Nephron (organoid): ENCODE measurements around the gene RB1.

Experiments used
- H3K27ac Mint-ChIP-seq, 3 experiments: 2 replicates each; pipeline ENCODE4 v1.8.0; 2020; ENCODE audit warnings: mixed read lengths in 3 of 3, mild to moderate bottlenecking in 2 of 3, moderate library complexity in 1 of 3
- H3K27me3 Mint-ChIP-seq: 2 replicates; pipeline ENCODE4 v1.8.0; 2021; ENCODE audit warnings: low read depth, mild to moderate bottlenecking, moderate library complexity, mixed read lengths
- H3K36me3 Mint-ChIP-seq: 2 replicates; pipeline ENCODE4 v1.8.0; 2020; ENCODE audit warnings: low read depth, mixed read lengths
- H3K4me1 Mint-ChIP-seq: 2 replicates; pipeline ENCODE4 v1.8.0; 2020; ENCODE audit warnings: mixed read lengths
- H3K4me3 Mint-ChIP-seq, 3 experiments: 2 replicates each; pipeline ENCODE4 v1.8.0; 2020; ENCODE audit warnings: mild to moderate bottlenecking in 3 of 3, mixed read lengths in 3 of 3, moderate library complexity in 2 of 3
- H3K9me3 Mint-ChIP-seq: 2 replicates; pipeline ENCODE4 v1.8.0; 2020; ENCODE audit warnings: mixed read lengths
- CTCF ChIP-seq, 3 experiments: fragments of 200-600 bp; sonication (generic); IDR thresholded peaks; one replicate each; pipeline ENCODE4 v1.5.0; 2021; ENCODE audit warnings: antibody characterized with exemption in 3 of 3; ENCODE audit not compliant: unreplicated experiment in 3 of 3

RB1 gene

DNA sequence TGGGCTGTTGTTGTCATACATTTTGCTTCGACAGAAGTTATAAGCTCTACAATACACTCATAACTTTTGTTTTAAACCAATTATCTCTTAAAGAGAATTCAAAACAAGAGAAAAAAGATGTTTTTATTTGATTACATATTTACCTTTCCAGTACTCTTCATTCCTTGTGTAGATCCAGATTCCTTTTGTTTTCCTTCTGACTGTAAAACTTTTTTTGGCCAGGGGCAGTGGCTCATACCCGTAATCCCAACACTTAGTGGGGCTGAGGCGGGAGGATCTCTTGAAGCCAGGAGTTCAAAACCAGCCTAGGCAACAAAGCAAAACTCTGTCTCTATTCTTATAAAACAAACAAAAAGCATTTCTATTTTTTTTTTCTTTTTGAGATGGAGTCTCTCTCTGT is 87.7 kb downstream of the RB1 start:
- Mint-ChIP-seq H3K4me3 (no peak overlapping the region), H3K27ac (no peak overlapping the region), H3K36me3 (peaks cover 66% of the 10 kb centered on the region), H3K4me1 (no peaks in the 10 kb centered on the region), H3K27me3 (no peaks in the 10 kb centered on the region), H3K9me3 (peaks cover 38% of the 10 kb centered on the region)
- TF ChIP-seq CTCF (IDR thresholded peaks at IDR 0.05; ENCODE audit: unreplicated experiment in 3 of 3), result no peak

GRCh38 chr13:48393030-48393697 is 89.6 kb downstream of the RB1 start:
- Mint-ChIP-seq H3K4me3 (no peak overlapping the region), H3K27me3 (no peaks in the 10 kb centered on the region)
- TF ChIP-seq CTCF (IDR thresholded peaks at IDR 0.05; ENCODE audit: unreplicated experiment in 3 of 3), result no peak

GRCh38 chr13:48393698-48394085 is 90.1 kb downstream of the RB1 start:
- Mint-ChIP-seq H3K4me1 (peaks cover 7% of the 10 kb centered on the region), H3K9me3 (peaks cover 40% of the 10 kb centered on the region), H3K4me3 (no peak overlapping the region), H3K36me3 (peaks cover 71% of the 10 kb centered on the region), H3K27me3 (no peaks in the 10 kb centered on the region), H3K27ac (no peak overlapping the region)
- no peak for TF ChIP-seq CTCF (IDR thresholded peaks at IDR 0.05; ENCODE audit: unreplicated experiment in 3 of 3)

More at GRCh38 chr13:48393030-48393697, 89.6 kb downstream of the RB1 start:
- H3K36me3 Mint-ChIP-seq, result peaks cover 71% of the 10 kb centered on the region
- H3K4me1 Mint-ChIP-seq, result peaks cover 2% of the 10 kb centered on the region
- peaks cover 40% of the 10 kb centered on the region for H3K9me3 Mint-ChIP-seq
- no peak overlapping the region for H3K27ac Mint-ChIP-seq

GRCh38 chr13:48397744-48398143 is 94.2 kb downstream of the RB1 start:
- H3K4me1 Mint-ChIP-seq, result peaks cover 28% of the 10 kb centered on the region
- peak overlapping the region; percentile 38 to 93 (median 60) for H3K27ac Mint-ChIP-seq
- H3K9me3 Mint-ChIP-seq, result peaks cover 28% of the 10 kb centered on the region
- peaks cover 45% of the 10 kb centered on the region for H3K36me3 Mint-ChIP-seq
- H3K27me3 Mint-ChIP-seq, result no peaks in the 10 kb centered on the region
- TF ChIP-seq CTCF (IDR thresholded peaks at IDR 0.05; ENCODE audit: unreplicated experiment in 3 of 3), result no peak
- no peak overlapping the region for H3K4me3 Mint-ChIP-seq

DNA sequence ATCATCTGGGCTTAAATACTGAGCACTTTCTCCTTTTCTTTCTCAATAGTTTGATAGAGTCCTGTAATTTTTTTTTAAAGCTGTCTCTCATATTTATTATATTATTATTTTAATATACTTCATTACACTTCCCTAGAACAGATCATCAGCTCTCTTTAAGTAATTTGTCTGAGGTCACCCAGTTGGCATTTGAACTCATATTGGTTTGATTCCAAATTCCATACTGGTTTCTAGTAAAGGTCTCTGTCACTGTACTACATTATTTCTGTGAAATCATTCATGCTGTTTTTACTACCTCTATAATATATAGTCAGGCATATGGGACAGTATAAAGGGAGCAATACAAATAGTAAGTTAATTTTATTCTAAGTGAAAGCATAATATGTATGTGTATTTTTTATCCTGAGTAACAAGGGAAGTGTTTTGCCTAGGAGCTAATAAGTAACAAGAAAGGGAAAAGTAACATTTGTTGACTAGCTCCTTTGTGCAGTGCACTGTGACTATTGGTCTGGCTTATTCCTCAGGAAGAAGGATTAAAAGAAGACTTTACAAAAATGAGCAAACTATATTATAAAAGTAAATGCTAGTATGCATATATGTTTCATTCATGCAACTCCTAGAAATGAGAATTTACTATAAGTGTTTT is 95.0 kb downstream of the RB1 start:
- Mint-ChIP-seq H3K4me3 (no peak overlapping the region), H3K36me3 (peaks cover 36% of the 10 kb centered on the region), H3K9me3 (peaks cover 20% of the 10 kb centered on the region), H3K4me1 (peaks cover 32% of the 10 kb centered on the region), H3K27ac (peak overlapping the region; percentile 78 to 93 (median 81)), H3K27me3 (no peaks in the 10 kb centered on the region)
- no peak for TF ChIP-seq CTCF (IDR thresholded peaks at IDR 0.05; ENCODE audit: unreplicated experiment in 3 of 3)
